ENCODE data around the gene ACSF2.
"Not testable (repeated sequence)": the region's sequence is repeated elsewhere in the genome, so short reads cannot be mapped to it uniquely, and the experiment has no call there.

The ACSF2 gene

GRCh38 chr17:50425682-50426471, at the start of gene ACSF2:
Gene ACSF2, plus strand, starts transcription at chr17:50426218. Its CDS starts 44 bp downstream, at chr17:50426262.
- peak; percentile 93 for DNase-seq

- DNase-seq: no peak
These were observed 46.5 kb upstream of the ACSF2 start for GRCh38 chr17:50379351-50380132.

GRCh38 chr17:50380369-50381259, 45.4 kb upstream of the ACSF2 start:
- no peak for DNase-seq

- DNase-seq: no peak
These were observed 44.7 kb upstream of the ACSF2 start for GRCh38 chr17:50381260-50381815.

- no peak for DNase-seq
These were observed 44.1 kb upstream of the ACSF2 start for GRCh38 chr17:50381920-50382319.

- no peak for DNase-seq
These were observed 43.1 kb upstream of the ACSF2 start for GRCh38 chr17:50382931-50383330.

- DNase-seq: no peak
These were observed 39.5 kb upstream of the ACSF2 start for GRCh38 chr17:50386510-50386909.

- DNase-seq: no peak
These were observed 37.3 kb upstream of the ACSF2 start for GRCh38 chr17:50388728-50389127.

- DNase-seq: no peak
These were observed 36.5 kb upstream of the ACSF2 start for GRCh38 chr17:50389534-50389933.

GRCh38 chr17:50392621-50393020, 33.4 kb upstream of the ACSF2 start:
- no peak for DNase-seq

GRCh38 chr17:50393700-50394099, 32.3 kb upstream of the ACSF2 start:
- no peak for DNase-seq

GRCh38 chr17:50394711-50395110, 31.3 kb upstream of the ACSF2 start:
- DNase-seq: no peak

GRCh38 chr17:50396261-50397110, 29.5 kb upstream of the ACSF2 start:
- no peak for DNase-seq

- peak; percentile 94 for DNase-seq
These were observed 28.7 kb upstream of the ACSF2 start, which contains the start of gene LRRC59 for GRCh38 chr17:50397111-50397918. Gene LRRC59, minus strand, starts transcription at chr17:50397523. Its CDS starts 206 bp downstream, at chr17:50397317.

GRCh38 chr17:50397919-50398285, 28.1 kb upstream of the ACSF2 start:
- DNase-seq: no peak

- DNase-seq: not testable (repeated sequence)
These were observed 27.3 kb upstream of the ACSF2 start for GRCh38 chr17:50398672-50399071.

- not testable (repeated sequence) for DNase-seq
These were observed 26.4 kb upstream of the ACSF2 start for GRCh38 chr17:50399591-50399990.

- not testable (repeated sequence) for DNase-seq
These were observed 20.7 kb upstream of the ACSF2 start for GRCh38 chr17:50405351-50405750.

GRCh38 chr17:50406578-50406977, 19.4 kb upstream of the ACSF2 start:
- DNase-seq: no peak

GRCh38 chr17:50407921-50408320, 18.1 kb upstream of the ACSF2 start:
- DNase-seq: no peak

Measured in islet precursor cell (in vitro differentiated cells).